ENCODE data around the gene SIX2.

GRCh38 chr2:45028276-45028675, 19.0 kb upstream of the SIX2 start:
- TF ChIP-seq, protein P1, sequence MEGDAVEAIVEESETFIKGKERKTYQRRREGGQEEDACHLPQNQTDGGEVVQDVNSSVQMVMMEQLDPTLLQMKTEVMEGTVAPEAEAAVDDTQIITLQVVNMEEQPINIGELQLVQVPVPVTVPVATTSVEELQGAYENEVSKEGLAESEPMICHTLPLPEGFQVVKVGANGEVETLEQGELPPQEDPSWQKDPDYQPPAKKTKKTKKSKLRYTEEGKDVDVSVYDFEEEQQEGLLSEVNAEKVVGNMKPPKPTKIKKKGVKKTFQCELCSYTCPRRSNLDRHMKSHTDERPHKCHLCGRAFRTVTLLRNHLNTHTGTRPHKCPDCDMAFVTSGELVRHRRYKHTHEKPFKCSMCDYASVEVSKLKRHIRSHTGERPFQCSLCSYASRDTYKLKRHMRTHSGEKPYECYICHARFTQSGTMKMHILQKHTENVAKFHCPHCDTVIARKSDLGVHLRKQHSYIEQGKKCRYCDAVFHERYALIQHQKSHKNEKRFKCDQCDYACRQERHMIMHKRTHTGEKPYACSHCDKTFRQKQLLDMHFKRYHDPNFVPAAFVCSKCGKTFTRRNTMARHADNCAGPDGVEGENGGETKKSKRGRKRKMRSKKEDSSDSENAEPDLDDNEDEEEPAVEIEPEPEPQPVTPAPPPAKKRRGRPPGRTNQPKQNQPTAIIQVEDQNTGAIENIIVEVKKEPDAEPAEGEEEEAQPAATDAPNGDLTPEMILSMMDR (IDR thresholded peaks at IDR 0.05; ENCODE audit: control extremely low read depth in 1 of 3, insufficient read depth in 1 of 3, low read depth in 1 of 3, low read length in 3 of 3), result no peak
- TF ChIP-seq TCF12 (IDR thresholded peaks at IDR 0.05; ENCODE audit: low read depth, low read length) (no peak), POLR2AphosphoS5 (IDR thresholded peaks at IDR 0.05; ENCODE audit: low read depth, low read length) (no peak), BCL11A (IDR thresholded peaks at IDR 0.05; ENCODE audit: low read depth in 2 of 2, low read length in 2 of 2) (no peak), POLR2A (IDR thresholded peaks at IDR 0.05; ENCODE audit: control extremely low read depth in 1 of 2, low read depth in 2 of 2, low read length in 2 of 2) (no peak), BRCA1 (IDR thresholded peaks at IDR 0.05; ENCODE audit: low read depth, low read length) (no peak), JUN (IDR thresholded peaks at IDR 0.05; ENCODE audit: low read depth, low read length) (no peak), USF2 (IDR thresholded peaks at IDR 0.05; ENCODE audit: low read length) (no peak), CBX8 (IDR thresholded peaks at IDR 0.05; ENCODE audit: borderline replicate concordance, low read depth, low read length) (no peak), ZNF274 (IDR thresholded peaks at IDR 0.05; ENCODE audit: borderline replicate concordance, extremely low read depth, low read length) (no peak), EP300 (IDR thresholded peaks at IDR 0.05; ENCODE audit: borderline replicate concordance in 1 of 2, low read depth in 2 of 2, low read length in 2 of 2) (no peak)
- TF ChIP-seq, protein P2, sequence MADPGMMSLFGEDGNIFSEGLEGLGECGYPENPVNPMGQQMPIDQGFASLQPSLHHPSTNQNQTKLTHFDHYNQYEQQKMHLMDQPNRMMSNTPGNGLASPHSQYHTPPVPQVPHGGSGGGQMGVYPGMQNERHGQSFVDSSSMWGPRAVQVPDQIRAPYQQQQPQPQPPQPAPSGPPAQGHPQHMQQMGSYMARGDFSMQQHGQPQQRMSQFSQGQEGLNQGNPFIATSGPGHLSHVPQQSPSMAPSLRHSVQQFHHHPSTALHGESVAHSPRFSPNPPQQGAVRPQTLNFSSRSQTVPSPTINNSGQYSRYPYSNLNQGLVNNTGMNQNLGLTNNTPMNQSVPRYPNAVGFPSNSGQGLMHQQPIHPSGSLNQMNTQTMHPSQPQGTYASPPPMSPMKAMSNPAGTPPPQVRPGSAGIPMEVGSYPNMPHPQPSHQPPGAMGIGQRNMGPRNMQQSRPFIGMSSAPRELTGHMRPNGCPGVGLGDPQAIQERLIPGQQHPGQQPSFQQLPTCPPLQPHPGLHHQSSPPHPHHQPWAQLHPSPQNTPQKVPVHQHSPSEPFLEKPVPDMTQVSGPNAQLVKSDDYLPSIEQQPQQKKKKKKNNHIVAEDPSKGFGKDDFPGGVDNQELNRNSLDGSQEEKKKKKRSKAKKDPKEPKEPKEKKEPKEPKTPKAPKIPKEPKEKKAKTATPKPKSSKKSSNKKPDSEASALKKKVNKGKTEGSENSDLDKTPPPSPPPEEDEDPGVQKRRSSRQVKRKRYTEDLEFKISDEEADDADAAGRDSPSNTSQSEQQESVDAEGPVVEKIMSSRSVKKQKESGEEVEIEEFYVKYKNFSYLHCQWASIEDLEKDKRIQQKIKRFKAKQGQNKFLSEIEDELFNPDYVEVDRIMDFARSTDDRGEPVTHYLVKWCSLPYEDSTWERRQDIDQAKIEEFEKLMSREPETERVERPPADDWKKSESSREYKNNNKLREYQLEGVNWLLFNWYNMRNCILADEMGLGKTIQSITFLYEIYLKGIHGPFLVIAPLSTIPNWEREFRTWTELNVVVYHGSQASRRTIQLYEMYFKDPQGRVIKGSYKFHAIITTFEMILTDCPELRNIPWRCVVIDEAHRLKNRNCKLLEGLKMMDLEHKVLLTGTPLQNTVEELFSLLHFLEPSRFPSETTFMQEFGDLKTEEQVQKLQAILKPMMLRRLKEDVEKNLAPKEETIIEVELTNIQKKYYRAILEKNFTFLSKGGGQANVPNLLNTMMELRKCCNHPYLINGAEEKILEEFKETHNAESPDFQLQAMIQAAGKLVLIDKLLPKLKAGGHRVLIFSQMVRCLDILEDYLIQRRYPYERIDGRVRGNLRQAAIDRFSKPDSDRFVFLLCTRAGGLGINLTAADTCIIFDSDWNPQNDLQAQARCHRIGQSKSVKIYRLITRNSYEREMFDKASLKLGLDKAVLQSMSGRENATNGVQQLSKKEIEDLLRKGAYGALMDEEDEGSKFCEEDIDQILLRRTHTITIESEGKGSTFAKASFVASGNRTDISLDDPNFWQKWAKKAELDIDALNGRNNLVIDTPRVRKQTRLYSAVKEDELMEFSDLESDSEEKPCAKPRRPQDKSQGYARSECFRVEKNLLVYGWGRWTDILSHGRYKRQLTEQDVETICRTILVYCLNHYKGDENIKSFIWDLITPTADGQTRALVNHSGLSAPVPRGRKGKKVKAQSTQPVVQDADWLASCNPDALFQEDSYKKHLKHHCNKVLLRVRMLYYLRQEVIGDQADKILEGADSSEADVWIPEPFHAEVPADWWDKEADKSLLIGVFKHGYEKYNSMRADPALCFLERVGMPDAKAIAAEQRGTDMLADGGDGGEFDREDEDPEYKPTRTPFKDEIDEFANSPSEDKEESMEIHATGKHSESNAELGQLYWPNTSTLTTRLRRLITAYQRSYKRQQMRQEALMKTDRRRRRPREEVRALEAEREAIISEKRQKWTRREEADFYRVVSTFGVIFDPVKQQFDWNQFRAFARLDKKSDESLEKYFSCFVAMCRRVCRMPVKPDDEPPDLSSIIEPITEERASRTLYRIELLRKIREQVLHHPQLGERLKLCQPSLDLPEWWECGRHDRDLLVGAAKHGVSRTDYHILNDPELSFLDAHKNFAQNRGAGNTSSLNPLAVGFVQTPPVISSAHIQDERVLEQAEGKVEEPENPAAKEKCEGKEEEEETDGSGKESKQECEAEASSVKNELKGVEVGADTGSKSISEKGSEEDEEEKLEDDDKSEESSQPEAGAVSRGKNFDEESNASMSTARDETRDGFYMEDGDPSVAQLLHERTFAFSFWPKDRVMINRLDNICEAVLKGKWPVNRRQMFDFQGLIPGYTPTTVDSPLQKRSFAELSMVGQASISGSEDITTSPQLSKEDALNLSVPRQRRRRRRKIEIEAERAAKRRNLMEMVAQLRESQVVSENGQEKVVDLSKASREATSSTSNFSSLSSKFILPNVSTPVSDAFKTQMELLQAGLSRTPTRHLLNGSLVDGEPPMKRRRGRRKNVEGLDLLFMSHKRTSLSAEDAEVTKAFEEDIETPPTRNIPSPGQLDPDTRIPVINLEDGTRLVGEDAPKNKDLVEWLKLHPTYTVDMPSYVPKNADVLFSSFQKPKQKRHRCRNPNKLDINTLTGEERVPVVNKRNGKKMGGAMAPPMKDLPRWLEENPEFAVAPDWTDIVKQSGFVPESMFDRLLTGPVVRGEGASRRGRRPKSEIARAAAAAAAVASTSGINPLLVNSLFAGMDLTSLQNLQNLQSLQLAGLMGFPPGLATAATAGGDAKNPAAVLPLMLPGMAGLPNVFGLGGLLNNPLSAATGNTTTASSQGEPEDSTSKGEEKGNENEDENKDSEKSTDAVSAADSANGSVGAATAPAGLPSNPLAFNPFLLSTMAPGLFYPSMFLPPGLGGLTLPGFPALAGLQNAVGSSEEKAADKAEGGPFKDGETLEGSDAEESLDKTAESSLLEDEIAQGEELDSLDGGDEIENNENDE (IDR thresholded peaks at IDR 0.05; ENCODE audit: insufficient replicate concordance, low read length), result no peak
